Neutrophil (primary cell): ENCODE results near the gene HTATIP2.

Experiments
- H3K27ac ChIP-seq: fragments of 200-600 bp; sonication (generic); 2 replicates; pipeline ENCODE4 v1.5.1; 2016; ENCODE audit warnings: mild to moderate bottlenecking, moderate library complexity
- H3K27me3 ChIP-seq: fragments of 200-600 bp; sonication (generic); 2 replicates; pipeline ENCODE4 v1.6.0; 2016; ENCODE audit warnings: mild to moderate bottlenecking
- H3K36me3 ChIP-seq: fragments of 200-600 bp; sonication (generic); 2 replicates; pipeline ENCODE4 v1.5.1; 2017
- H3K4me1 ChIP-seq, 2 experiments: fragments of 200-600 bp in 1 of 2; sonication (generic) in 1 of 2; 1 replicate in 1 of 2; 2 replicates in 1 of 2; pipeline versions ENCODE4 v1.5.1 to v1.6.1; 2013 to 2016; ENCODE audit warnings: low read depth in 1 of 2, low read length in 1 of 2, mild to moderate bottlenecking in 1 of 2, moderate library complexity in 1 of 2; ENCODE audit not compliant: control insufficient read depth in 1 of 2, insufficient read depth in 1 of 2
- H3K4me3 ChIP-seq, 2 experiments: fragments of 200-600 bp in 1 of 2; sonication (generic) in 1 of 2; 1 replicate in 1 of 2; 2 replicates in 1 of 2; pipeline ENCODE4 v1.5.1; 2013 to 2016; ENCODE audit warnings: low read depth in 1 of 2, low read length in 1 of 2, mild to moderate bottlenecking in 1 of 2, moderate library complexity in 1 of 2
- H3K9me3 ChIP-seq: fragments of 200-600 bp; sonication (generic); 2 replicates; pipeline ENCODE4 v1.5.1; 2016
- TF ChIP-seq, protein P1 (sequence below): fragments of 200-600 bp; sonication (generic); IDR thresholded peaks from 2 replicates; pipeline ENCODE4 v1.5.1; 2016; ENCODE audit warnings: antibody characterized with exemption

HTATIP2 gene

DNA sequence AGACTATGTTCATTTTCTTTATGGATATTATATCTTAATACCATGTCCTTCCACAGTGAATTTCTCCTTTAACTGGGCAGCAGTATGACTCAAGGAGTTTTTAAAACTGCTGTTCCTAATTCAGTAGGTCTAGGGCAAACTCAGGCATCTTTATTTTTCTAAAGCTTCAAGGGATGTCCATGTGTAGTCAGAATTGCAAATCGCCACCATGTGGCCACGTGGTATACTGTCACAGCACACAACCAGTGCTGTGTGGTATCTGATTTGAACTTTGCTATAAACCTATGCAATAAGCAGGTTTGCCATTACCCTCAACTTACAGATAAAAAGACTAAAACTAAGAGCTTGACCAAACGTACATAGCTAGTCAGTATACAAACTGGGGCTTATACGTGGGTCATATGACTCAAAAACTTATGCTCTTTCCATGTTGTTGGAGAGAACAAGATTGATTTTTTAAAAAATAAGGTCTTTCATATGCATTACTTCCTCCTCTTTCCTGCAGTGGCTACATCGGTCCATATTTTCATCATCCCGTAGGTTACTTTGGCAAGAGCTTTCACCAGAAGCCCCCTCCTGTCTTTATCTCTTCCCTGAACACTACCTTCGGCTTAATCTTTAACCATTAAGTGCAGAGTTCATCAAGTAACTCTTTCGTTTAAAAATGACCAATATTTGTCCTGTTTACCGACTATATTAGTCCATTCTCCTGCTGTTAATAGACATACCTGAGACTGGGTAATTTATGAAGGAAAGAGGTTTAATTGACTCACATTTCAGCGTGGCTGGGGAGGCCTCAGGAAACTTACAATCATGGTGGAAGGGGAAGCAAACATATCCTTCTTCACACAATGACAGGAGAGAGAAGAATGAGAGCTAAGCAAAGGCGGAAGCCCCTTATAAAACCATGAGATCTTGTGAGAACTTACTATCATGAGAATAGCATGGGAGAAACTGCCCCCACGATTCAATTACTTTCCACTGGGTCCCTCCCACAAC, 8.0 kb upstream of the HTATIP2 start:
- Histone ChIP-seq H3K27me3 (peaks cover 58% of the 10 kb centered on the region), H3K9me3 (no peaks in the 10 kb centered on the region), H3K4me3 (no peak overlapping the region), H3K27ac (no peak overlapping the region), H3K36me3 (no peaks in the 10 kb centered on the region), H3K4me1 (peaks cover 0 to 4% of the 10 kb centered on the region in 2 experiments)
- TF ChIP-seq, protein P1, sequence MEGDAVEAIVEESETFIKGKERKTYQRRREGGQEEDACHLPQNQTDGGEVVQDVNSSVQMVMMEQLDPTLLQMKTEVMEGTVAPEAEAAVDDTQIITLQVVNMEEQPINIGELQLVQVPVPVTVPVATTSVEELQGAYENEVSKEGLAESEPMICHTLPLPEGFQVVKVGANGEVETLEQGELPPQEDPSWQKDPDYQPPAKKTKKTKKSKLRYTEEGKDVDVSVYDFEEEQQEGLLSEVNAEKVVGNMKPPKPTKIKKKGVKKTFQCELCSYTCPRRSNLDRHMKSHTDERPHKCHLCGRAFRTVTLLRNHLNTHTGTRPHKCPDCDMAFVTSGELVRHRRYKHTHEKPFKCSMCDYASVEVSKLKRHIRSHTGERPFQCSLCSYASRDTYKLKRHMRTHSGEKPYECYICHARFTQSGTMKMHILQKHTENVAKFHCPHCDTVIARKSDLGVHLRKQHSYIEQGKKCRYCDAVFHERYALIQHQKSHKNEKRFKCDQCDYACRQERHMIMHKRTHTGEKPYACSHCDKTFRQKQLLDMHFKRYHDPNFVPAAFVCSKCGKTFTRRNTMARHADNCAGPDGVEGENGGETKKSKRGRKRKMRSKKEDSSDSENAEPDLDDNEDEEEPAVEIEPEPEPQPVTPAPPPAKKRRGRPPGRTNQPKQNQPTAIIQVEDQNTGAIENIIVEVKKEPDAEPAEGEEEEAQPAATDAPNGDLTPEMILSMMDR, result no peak

DNA sequence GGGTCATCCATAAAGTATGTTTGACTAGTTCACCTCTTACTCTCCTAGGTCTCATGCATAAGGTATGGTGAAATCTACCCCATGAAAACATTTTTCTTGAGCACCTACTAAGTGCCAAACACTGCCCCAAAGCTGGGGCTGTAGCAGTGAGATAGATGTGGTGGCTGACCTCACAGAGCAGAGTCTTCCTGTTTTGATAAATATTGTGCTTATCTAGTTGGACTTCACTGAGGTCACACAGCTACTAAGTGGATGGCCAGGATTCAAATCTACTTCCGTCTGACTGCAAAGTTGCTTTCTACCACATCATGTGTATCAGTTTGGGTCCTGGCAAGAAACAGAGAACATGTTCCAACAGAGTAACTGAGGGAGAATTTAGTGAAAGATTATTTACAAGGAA, 6.4 kb upstream of the HTATIP2 start:
- TF ChIP-seq, protein P1, result no peak
- Histone ChIP-seq H3K27me3 (peaks cover 45% of the 10 kb centered on the region), H3K4me1 (peaks cover 0 to 9% of the 10 kb centered on the region in 2 experiments)

DNA sequence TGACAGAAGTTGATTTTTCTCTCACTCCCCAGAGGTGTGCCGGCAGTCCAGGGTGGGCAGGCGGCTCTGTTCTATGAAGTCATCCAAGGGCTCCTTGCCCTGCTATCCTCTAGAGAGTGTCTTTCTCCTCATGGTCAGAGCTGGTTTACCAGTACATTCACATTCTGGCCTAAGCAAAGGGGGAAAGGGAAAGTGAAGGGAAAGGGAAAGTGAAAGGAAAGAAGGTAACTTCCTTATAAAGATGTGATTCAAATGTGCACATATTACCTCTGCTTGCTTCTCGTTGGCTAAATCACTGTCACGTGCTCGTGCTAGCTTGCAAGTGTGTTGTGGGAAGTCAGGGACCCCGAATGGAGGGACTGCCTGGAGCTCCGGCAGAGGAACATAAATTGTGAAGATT, 2.9 kb upstream of the HTATIP2 start:
- Histone ChIP-seq H3K27me3 (peaks cover 29% of the 10 kb centered on the region), H3K4me3 (no peak overlapping the region), H3K4me1 (peaks cover 18 to 32% of the 10 kb centered on the region in 2 experiments), H3K36me3 (no peaks in the 10 kb centered on the region), H3K9me3 (no peaks in the 10 kb centered on the region), H3K27ac (peak overlapping the region; percentile 88)
- TF ChIP-seq, protein P1, result no peak

More for the DNA sequence above, 6.4 kb upstream of the HTATIP2 start:
- Histone ChIP-seq H3K36me3 (no peaks in the 10 kb centered on the region), H3K4me3 (no peak overlapping the region), H3K27ac (no peak overlapping the region), H3K9me3 (no peaks in the 10 kb centered on the region)

DNA sequence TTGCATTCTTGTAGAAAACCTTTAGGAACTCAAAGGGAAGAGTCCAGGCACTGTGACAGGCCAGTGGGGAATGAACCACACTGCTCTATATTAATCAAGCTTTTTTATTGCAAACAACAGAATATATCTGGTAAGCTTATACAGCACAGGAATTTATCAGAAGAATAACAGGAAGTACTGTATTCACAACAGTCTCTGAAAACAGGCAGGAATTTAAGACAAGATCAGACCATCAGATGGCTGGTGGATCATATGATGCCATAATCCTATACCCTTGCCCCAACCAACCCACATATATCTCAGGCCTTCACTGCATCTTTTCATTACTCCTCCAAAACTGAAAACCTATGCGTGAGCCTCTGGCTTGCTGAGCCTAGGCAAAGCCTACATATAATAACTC, 1.0 kb upstream of the HTATIP2 start:
- Histone ChIP-seq H3K27ac (peak overlapping the region; percentile 1), H3K4me1 (peaks cover 18 to 40% of the 10 kb centered on the region in 2 experiments), H3K27me3 (peaks cover 12% of the 10 kb centered on the region), H3K36me3 (peaks cover 11% of the 10 kb centered on the region), H3K4me3 (no peak overlapping the region), H3K9me3 (no peaks in the 10 kb centered on the region)
- TF ChIP-seq, protein P1, result no peak

DNA sequence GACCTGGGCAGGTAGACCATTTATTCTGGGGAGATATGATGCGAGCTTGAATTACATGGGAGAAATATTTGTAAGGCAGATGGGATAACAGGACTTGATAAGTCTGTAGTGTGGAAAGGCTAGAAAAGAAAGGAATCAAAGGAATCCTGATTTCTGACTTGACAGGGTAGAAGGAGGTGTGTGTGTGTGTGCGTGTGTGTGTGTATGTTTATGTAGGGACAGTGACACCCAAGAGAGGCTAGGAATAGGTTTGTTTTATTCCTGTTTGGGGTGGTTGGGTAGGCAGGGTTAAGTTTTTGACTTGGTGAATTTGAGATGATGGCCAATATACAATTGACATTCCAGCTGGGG, 390 bp upstream of the HTATIP2 start:
- TF ChIP-seq, protein P1, result no peak
- Histone ChIP-seq H3K27me3 (peaks cover 6% of the 10 kb centered on the region), H3K4me1 (peaks cover 18 to 40% of the 10 kb centered on the region in 2 experiments), H3K4me3 (peak overlapping the region; percentile 78 to 100), H3K27ac (peak overlapping the region; percentile 95), H3K9me3 (no peaks in the 10 kb centered on the region), H3K36me3 (peaks cover 16% of the 10 kb centered on the region)
